Glutamatergic neuron (in vitro differentiated cells): ENCODE measurements around the gene CC2D1B. TPM values are rescaled to one million over a fixed set of nuclear protein-coding genes. Genes with fewer than 3 reads are reported as not detected.

Source experiments
- DNase-seq: peaks from one replicate; pipeline ENCODE4 v3.0.0; 2022
- H3K27ac Mint-ChIP-seq: one replicate; pipeline ENCODE4 v1.8.0; 2020; ENCODE audit warnings: mild to moderate bottlenecking, mixed read lengths, inconsistent platforms; ENCODE audit not compliant: unreplicated experiment
- H3K27me3 Mint-ChIP-seq: one replicate; pipeline ENCODE4 v1.8.0; 2020; ENCODE audit warnings: mild to moderate bottlenecking, moderate library complexity, mixed read lengths, inconsistent platforms; ENCODE audit not compliant: unreplicated experiment
- H3K36me3 Mint-ChIP-seq: one replicate; pipeline ENCODE4 v1.8.0; 2020; ENCODE audit warnings: mild to moderate bottlenecking, mixed read lengths, inconsistent platforms; ENCODE audit not compliant: unreplicated experiment
- H3K4me1 Mint-ChIP-seq: one replicate; pipeline ENCODE4 v1.8.0; 2020; ENCODE audit warnings: mild to moderate bottlenecking, low read depth, mixed read lengths, inconsistent platforms; ENCODE audit not compliant: unreplicated experiment
- H3K4me3 Mint-ChIP-seq: one replicate; pipeline ENCODE4 v1.8.0; 2020; ENCODE audit warnings: mild to moderate bottlenecking, mixed read lengths, inconsistent platforms; ENCODE audit not compliant: unreplicated experiment
- H3K9me3 Mint-ChIP-seq: one replicate; pipeline ENCODE4 v1.8.0; 2020; ENCODE audit warnings: mild to moderate bottlenecking, moderate library complexity, mixed read lengths, inconsistent platforms; ENCODE audit not compliant: unreplicated experiment
- total RNA-seq: library from RNA; stranded (reverse); fragmentation: NEBNext Ultra II Directional; extraction: Animal tissue kit (Norgen Biotek cat#: 25700); gene quantifications from one replicate; pipeline ENCODE4 v1.2.1, GENCODE V29; 2021; ENCODE audit not compliant: unreplicated experiment
- TF ChIP-seq, protein P1 (sequence below): fragments of 200-600 bp; sonication (generic); IDR thresholded peaks from one replicate; pipeline ENCODE4 v1.5.0; 2021; ENCODE audit not compliant: partially characterized antibody, unreplicated experiment

The CC2D1B gene
- total RNA-seq, 1 donor from 2014 or later: 54.9 TPM

DNA sequence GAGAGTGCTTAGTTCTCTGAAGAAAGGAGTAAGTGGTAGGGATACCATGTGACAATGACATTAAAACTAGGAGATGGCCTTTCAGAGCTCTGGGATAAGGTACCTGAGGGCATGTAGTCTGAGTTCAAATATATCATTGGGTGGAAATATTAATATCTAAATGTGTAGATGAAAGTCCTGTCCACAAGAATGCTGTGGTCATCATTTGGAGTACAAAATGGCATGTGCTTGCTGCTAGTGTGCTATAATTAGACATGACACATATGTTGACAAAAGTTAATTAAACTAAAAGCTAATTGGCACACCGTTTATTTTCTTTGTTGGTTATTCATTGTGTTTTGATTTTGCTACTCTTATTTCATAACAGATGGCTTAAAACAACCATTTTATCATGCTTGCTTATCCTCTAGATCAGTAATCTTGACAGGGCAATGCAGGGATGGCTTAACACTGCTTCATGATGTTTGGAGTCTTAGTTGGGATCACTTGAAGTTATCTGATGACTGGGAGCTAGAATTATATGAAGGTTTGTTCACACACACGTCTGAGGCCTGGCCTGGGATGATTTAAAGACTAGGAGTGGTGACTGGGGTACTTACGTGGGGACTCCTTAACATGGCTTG, 31.0 kb downstream of the CC2D1B start:
- Mint-ChIP-seq H3K27ac (no peak overlapping the region), H3K4me3 (no peak overlapping the region)

DNA sequence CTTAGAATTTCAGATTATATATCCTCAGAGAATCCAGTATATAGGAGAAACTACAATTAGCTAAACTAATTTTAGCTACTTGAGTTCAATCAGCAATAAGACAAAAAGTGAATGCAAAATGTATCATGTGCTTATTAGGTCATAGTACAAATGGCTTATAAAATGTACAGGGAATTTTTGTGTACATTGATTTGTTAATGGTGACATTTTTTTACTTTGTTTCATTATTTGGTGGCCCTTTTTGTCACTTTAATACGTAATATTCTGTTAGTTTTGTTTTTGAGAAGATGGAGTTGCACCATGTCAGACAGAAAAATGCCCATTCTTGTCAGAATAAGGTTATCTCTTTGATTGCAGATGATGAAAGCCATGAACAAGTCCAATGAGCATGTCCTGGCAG, 33.6 kb downstream of the CC2D1B start:
- Mint-ChIP-seq H3K36me3 (no peaks in the 10 kb centered on the region), H3K9me3 (no peaks in the 10 kb centered on the region)

More for the DNA sequence above, 31.0 kb downstream of the CC2D1B start:
- TF ChIP-seq, protein P1, sequence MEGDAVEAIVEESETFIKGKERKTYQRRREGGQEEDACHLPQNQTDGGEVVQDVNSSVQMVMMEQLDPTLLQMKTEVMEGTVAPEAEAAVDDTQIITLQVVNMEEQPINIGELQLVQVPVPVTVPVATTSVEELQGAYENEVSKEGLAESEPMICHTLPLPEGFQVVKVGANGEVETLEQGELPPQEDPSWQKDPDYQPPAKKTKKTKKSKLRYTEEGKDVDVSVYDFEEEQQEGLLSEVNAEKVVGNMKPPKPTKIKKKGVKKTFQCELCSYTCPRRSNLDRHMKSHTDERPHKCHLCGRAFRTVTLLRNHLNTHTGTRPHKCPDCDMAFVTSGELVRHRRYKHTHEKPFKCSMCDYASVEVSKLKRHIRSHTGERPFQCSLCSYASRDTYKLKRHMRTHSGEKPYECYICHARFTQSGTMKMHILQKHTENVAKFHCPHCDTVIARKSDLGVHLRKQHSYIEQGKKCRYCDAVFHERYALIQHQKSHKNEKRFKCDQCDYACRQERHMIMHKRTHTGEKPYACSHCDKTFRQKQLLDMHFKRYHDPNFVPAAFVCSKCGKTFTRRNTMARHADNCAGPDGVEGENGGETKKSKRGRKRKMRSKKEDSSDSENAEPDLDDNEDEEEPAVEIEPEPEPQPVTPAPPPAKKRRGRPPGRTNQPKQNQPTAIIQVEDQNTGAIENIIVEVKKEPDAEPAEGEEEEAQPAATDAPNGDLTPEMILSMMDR: no peak
- DNase-seq: no peak
- Mint-ChIP-seq H3K36me3 (no peaks in the 10 kb centered on the region), H3K9me3 (no peaks in the 10 kb centered on the region), H3K4me1 (no peaks in the 10 kb centered on the region), H3K27me3 (no peaks in the 10 kb centered on the region)

DNA sequence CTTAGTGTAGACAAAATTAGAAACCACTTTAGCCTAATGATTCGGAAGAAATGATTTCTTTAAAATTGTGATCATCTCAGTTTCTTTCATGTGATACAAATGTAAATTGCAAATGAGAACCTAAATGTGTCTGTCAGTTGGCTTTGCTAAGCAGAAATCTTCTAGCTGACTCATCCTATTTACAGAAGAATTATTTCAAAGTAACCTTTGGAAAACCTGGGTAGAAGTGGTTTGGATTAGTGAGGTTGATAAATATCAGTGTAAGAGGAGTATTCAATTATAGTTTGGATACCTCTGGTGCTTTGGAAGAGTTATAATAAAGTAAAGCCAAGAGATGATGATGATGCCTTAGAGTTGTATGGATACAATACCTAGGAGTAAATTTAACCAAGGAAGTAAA, 37.4 kb downstream of the CC2D1B start:
- no peak for DNase-seq
- H3K27ac Mint-ChIP-seq: no peak overlapping the region
- H3K27me3 Mint-ChIP-seq: no peaks in the 10 kb centered on the region
- no peaks in the 10 kb centered on the region for H3K36me3 Mint-ChIP-seq
- TF ChIP-seq, protein P1: no peak
- no peaks in the 10 kb centered on the region for H3K4me1 Mint-ChIP-seq
- H3K9me3 Mint-ChIP-seq: no peaks in the 10 kb centered on the region
- H3K4me3 Mint-ChIP-seq: no peak overlapping the region

More for the DNA sequence above, 33.6 kb downstream of the CC2D1B start:
- Mint-ChIP-seq H3K27ac (no peak overlapping the region), H3K4me3 (no peak overlapping the region), H3K4me1 (no peaks in the 10 kb centered on the region), H3K27me3 (no peaks in the 10 kb centered on the region)
- TF ChIP-seq, protein P1: no peak
- DNase-seq: no peak

DNA sequence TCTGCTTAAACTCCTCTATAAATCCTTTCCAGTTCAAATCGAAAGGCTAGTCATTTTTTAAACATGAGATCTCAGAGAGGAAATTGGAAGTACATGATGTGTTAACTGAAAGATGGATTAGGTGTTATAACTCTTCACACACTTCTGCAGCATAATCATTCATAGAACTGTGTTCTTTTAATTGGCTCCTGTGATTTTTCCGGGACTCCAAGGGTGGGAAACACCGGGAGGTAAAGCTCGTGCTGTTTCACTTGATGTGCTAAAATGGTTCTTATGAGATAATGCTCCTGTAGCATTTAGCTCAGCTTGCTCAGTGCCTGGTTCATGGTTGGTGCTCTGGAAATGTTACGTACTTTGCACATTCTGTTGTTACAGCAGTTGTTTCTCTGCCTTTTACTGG, 40.2 kb downstream of the CC2D1B start:
- H3K36me3 Mint-ChIP-seq: no peaks in the 10 kb centered on the region
- no peaks in the 10 kb centered on the region for H3K27me3 Mint-ChIP-seq
- no peak overlapping the region for H3K4me3 Mint-ChIP-seq
- TF ChIP-seq, protein P1: no peak
- H3K9me3 Mint-ChIP-seq: no peaks in the 10 kb centered on the region
- H3K4me1 Mint-ChIP-seq: no peaks in the 10 kb centered on the region
- H3K27ac Mint-ChIP-seq: no peak overlapping the region
- no peak for DNase-seq

DNA sequence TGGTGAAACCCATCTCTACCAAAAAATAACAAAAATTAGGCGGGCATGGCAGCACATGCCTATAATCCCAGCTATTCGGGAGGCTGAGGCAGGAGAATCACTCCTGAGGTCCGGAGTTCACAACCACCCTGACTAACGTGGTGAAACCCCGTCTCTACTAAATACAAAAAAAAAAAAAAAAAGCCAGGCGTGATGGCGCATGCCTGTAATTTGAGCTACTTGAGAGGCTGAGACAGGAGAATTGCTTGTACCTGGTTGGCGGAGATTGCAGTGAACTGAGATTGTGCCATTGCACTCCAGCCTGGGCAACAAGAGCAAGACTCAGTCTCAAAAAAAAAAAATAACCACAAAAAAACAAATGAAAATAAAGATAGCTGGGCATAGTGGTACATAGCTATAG, 42.3 kb downstream of the CC2D1B start:
- Mint-ChIP-seq H3K9me3 (no peaks in the 10 kb centered on the region), H3K4me1 (no peaks in the 10 kb centered on the region), H3K27me3 (no peaks in the 10 kb centered on the region), H3K4me3 (no peak overlapping the region), H3K27ac (no peak overlapping the region), H3K36me3 (no peaks in the 10 kb centered on the region)
- TF ChIP-seq, protein P1: no peak
- no peak for DNase-seq
